ENCODE data around the gene A3GALT2. TPM values are rescaled to one million over a fixed set of nuclear protein-coding genes. Genes with fewer than 3 reads are reported as not detected.

Gene A3GALT2
- polyA plus RNA-seq, 1 of the 3 experiments (the other 2 are of a cell fraction): 0.07 TPM

DNA sequence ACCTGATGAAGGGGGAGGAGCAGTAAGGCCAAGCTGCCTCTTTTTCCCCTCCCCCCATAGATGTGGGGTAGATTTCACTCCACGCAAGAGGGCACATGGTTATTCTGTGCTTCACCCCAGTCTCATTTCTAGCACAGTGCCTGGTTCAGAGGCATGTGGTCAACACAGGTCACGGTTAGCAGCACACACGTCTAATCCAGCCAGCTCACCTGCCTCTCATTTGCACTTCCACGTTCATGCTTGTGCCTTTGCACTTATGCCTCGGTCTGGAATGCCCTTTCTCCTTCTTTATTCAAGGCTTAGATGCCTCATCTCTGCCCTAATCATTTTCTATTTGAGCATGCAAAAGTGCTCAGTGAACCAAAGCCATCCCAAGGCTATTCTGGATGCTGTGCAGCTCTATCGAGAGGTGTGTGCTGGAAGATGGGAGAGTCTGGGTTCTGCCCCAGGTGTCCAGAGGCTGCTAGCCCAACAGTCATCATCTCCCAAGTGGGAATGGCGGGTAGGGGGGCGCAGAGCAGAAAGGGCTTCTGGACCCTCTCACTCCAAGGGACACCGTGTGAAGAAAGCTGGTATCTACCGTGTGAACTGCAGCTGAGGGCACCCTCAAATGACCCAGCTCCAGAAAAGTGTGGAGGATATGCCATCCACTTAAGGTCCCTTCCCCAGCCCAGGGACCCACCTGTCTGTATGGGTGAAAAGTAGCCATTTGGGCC, 2.1 kb upstream of the A3GALT2 start:
- H3K9ac ChIP-seq: no peak overlapping the region
- H4K20me1 ChIP-seq (ENCODE audit: insufficient read depth): peaks cover 43% of the 10 kb centered on the region
- peaks cover 11% of the 10 kb centered on the region; the same call in 1 of the 2 replicates for H3K79me2 ChIP-seq (ENCODE audit: insufficient read depth)
- H3K9me3 ChIP-seq: no peaks in the 10 kb centered on the region
- no peak overlapping the region for H3K4me3 ChIP-seq (ENCODE audit: low read depth in 2 of 2, low read length in 1 of 2)
- no peak overlapping the region for H3K4me2 ChIP-seq
- ChIA-PET CTCF (interaction anchor here (1.0 to 2.4 kb wide), 3 partner anchors 12 to 147 kb away, joined by 3 to 9 read pairs (median 5); no protein-coding TSS in a partner anchor), POLR2A (no interaction called here)
- WGBS (ENCODE audit: low lambda C conversion rate): 82% methylated on average over 9 of the region's 10 CpGs
- DNase-seq: no peak
- no peak for TF ChIP-seq SMC3 (IDR thresholded peaks at IDR 0.05; ENCODE audit: low read depth, low read length)
- no peak for TF ChIP-seq YY1 (IDR thresholded peaks at IDR 0.05; ENCODE audit: low read depth)
- TF ChIP-seq, protein P1, sequence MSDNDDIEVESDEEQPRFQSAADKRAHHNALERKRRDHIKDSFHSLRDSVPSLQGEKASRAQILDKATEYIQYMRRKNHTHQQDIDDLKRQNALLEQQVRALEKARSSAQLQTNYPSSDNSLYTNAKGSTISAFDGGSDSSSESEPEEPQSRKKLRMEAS (IDR thresholded peaks at IDR 0.05; ENCODE audit: low read depth): no peak
- TF ChIP-seq, protein P2, sequence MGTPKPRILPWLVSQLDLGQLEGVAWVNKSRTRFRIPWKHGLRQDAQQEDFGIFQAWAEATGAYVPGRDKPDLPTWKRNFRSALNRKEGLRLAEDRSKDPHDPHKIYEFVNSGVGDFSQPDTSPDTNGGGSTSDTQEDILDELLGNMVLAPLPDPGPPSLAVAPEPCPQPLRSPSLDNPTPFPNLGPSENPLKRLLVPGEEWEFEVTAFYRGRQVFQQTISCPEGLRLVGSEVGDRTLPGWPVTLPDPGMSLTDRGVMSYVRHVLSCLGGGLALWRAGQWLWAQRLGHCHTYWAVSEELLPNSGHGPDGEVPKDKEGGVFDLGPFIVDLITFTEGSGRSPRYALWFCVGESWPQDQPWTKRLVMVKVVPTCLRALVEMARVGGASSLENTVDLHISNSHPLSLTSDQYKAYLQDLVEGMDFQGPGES (IDR thresholded peaks at IDR 0.05; ENCODE audit: low read depth, low read length): no peak
- no peak for TF ChIP-seq MEF2A (IDR thresholded peaks at IDR 0.05; ENCODE audit: borderline replicate concordance, low read depth)
- no peak for TF ChIP-seq NFIC (IDR thresholded peaks at IDR 0.05; ENCODE audit: borderline replicate concordance)
- no peak for TF ChIP-seq GATA2 (CRISPR knock-in tag; IDR thresholded peaks at IDR 0.05)
- no peak for TF ChIP-seq TEAD4 (IDR thresholded peaks at IDR 0.05; ENCODE audit: borderline replicate concordance, insufficient read depth)
- TF ChIP-seq FOXJ3 (CRISPR knock-in tag; IDR thresholded peaks at IDR 0.05): no peak
- no peak for TF ChIP-seq GABPA (IDR thresholded peaks at IDR 0.05; ENCODE audit: low read depth)
- no peak overlapping the region for H2AFZ ChIP-seq (ENCODE audit: low read depth)
- peaks cover 41% of the 10 kb centered on the region for H3F3A ChIP-seq (replicated peaks; ENCODE audit: insufficient read depth)
- H3K27ac ChIP-seq (ENCODE audit: low read depth in 2 of 2, low read length in 1 of 2): no peak overlapping the region
- H3K4me1 ChIP-seq (ENCODE audit: control insufficient read depth in 1 of 2, insufficient read depth in 2 of 2, low read depth in 1 of 2, low read length in 1 of 2): peaks cover under 1% of the 10 kb centered on the region in 2 experiments; a peak in 2 of 4 replicates
- H3K27me3 ChIP-seq (ENCODE audit: insufficient read depth): no peaks in the 10 kb centered on the region
- H3K9me2 ChIP-seq: no peaks in the 10 kb centered on the region
- H3K36me3 ChIP-seq (replicated peaks in 1 of 2; ENCODE audit: control insufficient read depth in 1 of 2, insufficient read depth in 2 of 2, low read length in 1 of 2): peaks cover 59 to 64% of the 10 kb centered on the region in 2 experiments

GRCh38 chr1:33322109-33322508, 1.2 kb upstream of the A3GALT2 start:
- 100% methylated on average over 1 of the region's 6 CpGs for WGBS (ENCODE audit: low lambda C conversion rate)
- H3K4me1 ChIP-seq (ENCODE audit: control insufficient read depth in 1 of 2, insufficient read depth in 2 of 2, low read depth in 1 of 2, low read length in 1 of 2): 0 out of 4 replicates have a peak, but pooled peaks cover 0 to 4% of the 10 kb centered on the region in 2 experiments
- H4K20me1 ChIP-seq (ENCODE audit: insufficient read depth): peaks cover 34% of the 10 kb centered on the region
- no peak overlapping the region for H3K9ac ChIP-seq
- CTCF ChIA-PET: interaction anchor here (1.5 to 2.4 kb wide), 2 partner anchors 13 to 148 kb away, joined by 5 to 9 read pairs; no protein-coding TSS in a partner anchor
- H3K9me3 ChIP-seq: no peaks in the 10 kb centered on the region
- no peak for DNase-seq
- no peaks in the 10 kb centered on the region for H3K9me2 ChIP-seq
- peaks cover 51 to 58% of the 10 kb centered on the region in 2 experiments for H3K36me3 ChIP-seq (replicated peaks in 1 of 2; ENCODE audit: control insufficient read depth in 1 of 2, insufficient read depth in 2 of 2, low read length in 1 of 2)
- H3K4me3 ChIP-seq (ENCODE audit: low read depth in 2 of 2, low read length in 1 of 2): no peak overlapping the region
- no peak overlapping the region for H3K27ac ChIP-seq (ENCODE audit: low read depth in 2 of 2, low read length in 1 of 2)
- H3F3A ChIP-seq (replicated peaks; ENCODE audit: insufficient read depth): peaks cover 33% of the 10 kb centered on the region
- POLR2A ChIA-PET: no interaction called here
- H3K4me2 ChIP-seq: no peak overlapping the region
- H3K79me2 ChIP-seq (ENCODE audit: insufficient read depth): peaks cover 6% of the 10 kb centered on the region; the same call in 1 of the 2 replicates
- no peak overlapping the region for H2AFZ ChIP-seq (ENCODE audit: low read depth)
- H3K27me3 ChIP-seq (ENCODE audit: insufficient read depth): no peaks in the 10 kb centered on the region
- TF ChIP-seq MXI1 (IDR thresholded peaks at IDR 0.05; ENCODE audit: low read depth, low read length) (no peak), FOSL2 (IDR thresholded peaks at IDR 0.05; ENCODE audit: borderline replicate concordance, low read depth) (no peak), TAF1 (IDR thresholded peaks at IDR 0.05; ENCODE audit: borderline replicate concordance, low read depth, low read length) (no peak), NFIC (IDR thresholded peaks at IDR 0.05; ENCODE audit: borderline replicate concordance) (no peak), EP300 (IDR thresholded peaks at IDR 0.05; ENCODE audit: borderline replicate concordance in 1 of 2, low read depth in 1 of 2, low read length in 1 of 2) (no peak), CHD2 (IDR thresholded peaks at IDR 0.05; ENCODE audit: low read length, partially characterized antibody) (no peak), ELF1 (IDR thresholded peaks at IDR 0.05) (no peak), TCF12 (IDR thresholded peaks at IDR 0.05) (no peak)
- TF ChIP-seq, protein P3, sequence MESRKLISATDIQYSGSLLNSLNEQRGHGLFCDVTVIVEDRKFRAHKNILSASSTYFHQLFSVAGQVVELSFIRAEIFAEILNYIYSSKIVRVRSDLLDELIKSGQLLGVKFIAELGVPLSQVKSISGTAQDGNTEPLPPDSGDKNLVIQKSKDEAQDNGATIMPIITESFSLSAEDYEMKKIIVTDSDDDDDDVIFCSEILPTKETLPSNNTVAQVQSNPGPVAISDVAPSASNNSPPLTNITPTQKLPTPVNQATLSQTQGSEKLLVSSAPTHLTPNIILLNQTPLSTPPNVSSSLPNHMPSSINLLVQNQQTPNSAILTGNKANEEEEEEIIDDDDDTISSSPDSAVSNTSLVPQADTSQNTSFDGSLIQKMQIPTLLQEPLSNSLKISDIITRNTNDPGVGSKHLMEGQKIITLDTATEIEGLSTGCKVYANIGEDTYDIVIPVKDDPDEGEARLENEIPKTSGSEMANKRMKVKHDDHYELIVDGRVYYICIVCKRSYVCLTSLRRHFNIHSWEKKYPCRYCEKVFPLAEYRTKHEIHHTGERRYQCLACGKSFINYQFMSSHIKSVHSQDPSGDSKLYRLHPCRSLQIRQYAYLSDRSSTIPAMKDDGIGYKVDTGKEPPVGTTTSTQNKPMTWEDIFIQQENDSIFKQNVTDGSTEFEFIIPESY (IDR thresholded peaks at IDR 0.05; ENCODE audit: borderline replicate concordance, low read depth): no peak
- TF ChIP-seq, protein P4, sequence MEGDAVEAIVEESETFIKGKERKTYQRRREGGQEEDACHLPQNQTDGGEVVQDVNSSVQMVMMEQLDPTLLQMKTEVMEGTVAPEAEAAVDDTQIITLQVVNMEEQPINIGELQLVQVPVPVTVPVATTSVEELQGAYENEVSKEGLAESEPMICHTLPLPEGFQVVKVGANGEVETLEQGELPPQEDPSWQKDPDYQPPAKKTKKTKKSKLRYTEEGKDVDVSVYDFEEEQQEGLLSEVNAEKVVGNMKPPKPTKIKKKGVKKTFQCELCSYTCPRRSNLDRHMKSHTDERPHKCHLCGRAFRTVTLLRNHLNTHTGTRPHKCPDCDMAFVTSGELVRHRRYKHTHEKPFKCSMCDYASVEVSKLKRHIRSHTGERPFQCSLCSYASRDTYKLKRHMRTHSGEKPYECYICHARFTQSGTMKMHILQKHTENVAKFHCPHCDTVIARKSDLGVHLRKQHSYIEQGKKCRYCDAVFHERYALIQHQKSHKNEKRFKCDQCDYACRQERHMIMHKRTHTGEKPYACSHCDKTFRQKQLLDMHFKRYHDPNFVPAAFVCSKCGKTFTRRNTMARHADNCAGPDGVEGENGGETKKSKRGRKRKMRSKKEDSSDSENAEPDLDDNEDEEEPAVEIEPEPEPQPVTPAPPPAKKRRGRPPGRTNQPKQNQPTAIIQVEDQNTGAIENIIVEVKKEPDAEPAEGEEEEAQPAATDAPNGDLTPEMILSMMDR (IDR thresholded peaks at IDR 0.05): no peak
- TF ChIP-seq, protein P2 (IDR thresholded peaks at IDR 0.05; ENCODE audit: low read depth, low read length): no peak
- TF ChIP-seq, protein P5, sequence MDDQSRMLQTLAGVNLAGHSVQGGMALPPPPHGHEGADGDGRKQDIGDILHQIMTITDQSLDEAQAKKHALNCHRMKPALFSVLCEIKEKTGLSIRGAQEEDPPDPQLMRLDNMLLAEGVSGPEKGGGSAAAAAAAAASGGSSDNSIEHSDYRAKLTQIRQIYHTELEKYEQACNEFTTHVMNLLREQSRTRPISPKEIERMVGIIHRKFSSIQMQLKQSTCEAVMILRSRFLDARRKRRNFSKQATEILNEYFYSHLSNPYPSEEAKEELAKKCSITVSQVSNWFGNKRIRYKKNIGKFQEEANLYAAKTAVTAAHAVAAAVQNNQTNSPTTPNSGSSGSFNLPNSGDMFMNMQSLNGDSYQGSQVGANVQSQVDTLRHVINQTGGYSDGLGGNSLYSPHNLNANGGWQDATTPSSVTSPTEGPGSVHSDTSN (IDR thresholded peaks at IDR 0.05): no peak

Measured in SK-N-SH (cell line).